ENCODE measurements around the gene PRKAR1B.

Gene PRKAR1B

DNA sequence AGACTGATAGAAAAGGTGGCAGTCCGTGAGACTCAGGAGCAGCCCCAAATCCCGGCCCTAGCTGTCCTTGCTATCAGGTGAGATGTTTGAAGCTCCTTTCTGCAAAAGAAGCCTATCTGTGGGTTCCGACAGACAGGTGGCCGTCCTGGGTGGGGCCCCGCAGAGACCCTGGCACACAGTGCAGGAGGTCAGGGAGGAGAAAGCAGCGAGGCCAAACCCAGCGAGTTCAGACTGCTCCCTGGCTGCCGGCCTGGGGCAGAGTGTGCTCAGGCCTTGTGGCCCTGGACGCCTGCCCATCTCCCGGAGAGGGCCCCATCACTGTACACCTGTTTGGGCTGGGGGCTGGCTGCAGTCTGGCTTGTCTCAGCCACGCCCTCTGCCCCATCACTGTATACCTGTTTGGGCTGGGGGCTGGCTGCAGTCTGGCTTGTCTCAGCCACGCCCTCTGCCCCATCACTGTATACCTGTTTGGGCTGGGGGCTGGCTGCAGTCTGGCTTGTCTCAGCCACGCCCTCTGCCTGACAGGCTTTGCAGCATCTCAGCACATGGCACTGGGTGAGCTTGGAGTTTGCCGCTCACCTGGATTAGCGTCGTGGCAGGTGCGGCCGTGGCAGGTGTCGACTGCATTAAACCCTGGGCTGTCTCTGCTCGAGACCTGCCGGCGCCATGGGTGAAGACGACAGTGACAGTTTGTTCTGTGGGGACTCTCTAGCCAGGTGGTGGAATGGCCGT lies 11.8 kb upstream of the PRKAR1B start (continued):
- TF ChIP-seq, protein P1, sequence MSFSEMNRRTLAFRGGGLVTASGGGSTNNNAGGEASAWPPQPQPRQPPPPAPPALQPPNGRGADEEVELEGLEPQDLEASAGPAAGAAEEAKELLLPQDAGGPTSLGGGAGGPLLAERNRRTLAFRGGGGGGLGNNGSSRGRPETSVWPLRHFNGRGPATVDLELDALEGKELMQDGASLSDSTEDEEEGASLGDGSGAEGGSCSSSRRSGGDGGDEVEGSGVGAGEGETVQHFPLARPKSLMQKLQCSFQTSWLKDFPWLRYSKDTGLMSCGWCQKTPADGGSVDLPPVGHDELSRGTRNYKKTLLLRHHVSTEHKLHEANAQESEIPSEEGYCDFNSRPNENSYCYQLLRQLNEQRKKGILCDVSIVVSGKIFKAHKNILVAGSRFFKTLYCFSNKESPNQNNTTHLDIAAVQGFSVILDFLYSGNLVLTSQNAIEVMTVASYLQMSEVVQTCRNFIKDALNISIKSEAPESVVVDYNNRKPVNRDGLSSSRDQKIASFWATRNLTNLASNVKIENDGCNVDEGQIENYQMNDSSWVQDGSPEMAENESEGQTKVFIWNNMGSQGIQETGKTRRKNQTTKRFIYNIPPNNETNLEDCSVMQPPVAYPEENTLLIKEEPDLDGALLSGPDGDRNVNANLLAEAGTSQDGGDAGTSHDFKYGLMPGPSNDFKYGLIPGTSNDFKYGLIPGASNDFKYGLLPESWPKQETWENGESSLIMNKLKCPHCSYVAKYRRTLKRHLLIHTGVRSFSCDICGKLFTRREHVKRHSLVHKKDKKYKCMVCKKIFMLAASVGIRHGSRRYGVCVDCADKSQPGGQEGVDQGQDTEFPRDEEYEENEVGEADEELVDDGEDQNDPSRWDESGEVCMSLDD (tag by site-specific recombination; IDR thresholded peaks at IDR 0.05), result no peak
- TF ChIP-seq ZNF777 (tag by site-specific recombination; IDR thresholded peaks at IDR 0.05; ENCODE audit: borderline replicate concordance), result no peak
- TF ChIP-seq GLIS1 (tag by site-specific recombination; IDR thresholded peaks at IDR 0.05), result no peak
- TF ChIP-seq, protein P2, sequence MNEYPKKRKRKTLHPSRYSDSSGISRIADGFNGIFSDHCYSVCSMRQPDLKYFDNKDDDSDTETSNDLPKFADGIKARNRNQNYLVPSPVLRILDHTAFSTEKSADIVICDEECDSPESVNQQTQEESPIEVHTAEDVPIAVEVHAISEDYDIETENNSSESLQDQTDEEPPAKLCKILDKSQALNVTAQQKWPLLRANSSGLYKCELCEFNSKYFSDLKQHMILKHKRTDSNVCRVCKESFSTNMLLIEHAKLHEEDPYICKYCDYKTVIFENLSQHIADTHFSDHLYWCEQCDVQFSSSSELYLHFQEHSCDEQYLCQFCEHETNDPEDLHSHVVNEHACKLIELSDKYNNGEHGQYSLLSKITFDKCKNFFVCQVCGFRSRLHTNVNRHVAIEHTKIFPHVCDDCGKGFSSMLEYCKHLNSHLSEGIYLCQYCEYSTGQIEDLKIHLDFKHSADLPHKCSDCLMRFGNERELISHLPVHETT (tag by site-specific recombination; IDR thresholded peaks at IDR 0.05), result no peak
- TF ChIP-seq, protein P3, sequence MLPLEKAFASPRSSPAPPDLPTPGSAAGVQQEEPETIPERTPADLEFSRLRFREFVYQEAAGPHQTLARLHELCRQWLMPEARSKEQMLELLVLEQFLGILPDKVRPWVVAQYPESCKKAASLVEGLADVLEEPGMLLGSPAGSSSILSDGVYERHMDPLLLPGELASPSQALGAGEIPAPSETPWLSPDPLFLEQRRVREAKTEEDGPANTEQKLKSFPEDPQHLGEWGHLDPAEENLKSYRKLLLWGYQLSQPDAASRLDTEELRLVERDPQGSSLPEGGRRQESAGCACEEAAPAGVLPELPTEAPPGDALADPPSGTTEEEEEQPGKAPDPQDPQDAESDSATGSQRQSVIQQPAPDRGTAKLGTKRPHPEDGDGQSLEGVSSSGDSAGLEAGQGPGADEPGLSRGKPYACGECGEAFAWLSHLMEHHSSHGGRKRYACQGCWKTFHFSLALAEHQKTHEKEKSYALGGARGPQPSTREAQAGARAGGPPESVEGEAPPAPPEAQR (tag by site-specific recombination; IDR thresholded peaks at IDR 0.05), result no peak

DNA sequence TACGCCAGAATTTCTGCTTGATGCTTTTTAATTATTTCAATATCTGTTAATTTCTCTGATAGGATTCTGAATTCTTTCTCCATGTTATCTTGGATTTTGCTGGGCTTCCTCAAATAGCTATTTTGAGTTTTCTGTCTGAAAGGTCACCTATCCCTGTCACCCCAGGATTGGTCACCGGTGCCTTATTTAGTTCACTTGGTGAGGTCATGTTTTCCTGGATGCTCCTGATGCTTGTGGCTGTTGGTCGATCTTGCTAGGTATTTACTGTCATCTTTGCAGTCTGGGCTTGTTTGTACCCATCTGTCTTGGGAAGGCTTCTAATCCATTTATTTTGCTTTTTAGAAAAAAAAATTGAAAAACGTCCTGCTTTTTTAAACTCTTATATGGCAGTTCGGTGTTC lies 11.2 kb upstream of the PRKAR1B start:
- H3K4me1 ChIP-seq (ENCODE audit: control insufficient read depth, insufficient read depth, low read length), result no peaks in the 10 kb centered on the region
- CTCF ChIA-PET, result interaction anchor here (0.7 kb wide), 1 partner anchor 44 kb away, joined by 3 read pairs; no protein-coding TSS in a partner anchor
- H3K9me3 ChIP-seq (ENCODE audit: control insufficient read depth, insufficient read depth, low read depth, low read length), result no peaks in the 10 kb centered on the region
- H3K4me3 ChIP-seq (ENCODE audit: low read depth, low read length), result no peak overlapping the region
- H3K36me3 ChIP-seq (ENCODE audit: control insufficient read depth in 2 of 2, insufficient read depth in 1 of 2, low read length in 2 of 2), result peaks cover 4 to 53% of the 10 kb centered on the region in 2 experiments; a peak in 2 of 3 replicates
- H3K27ac ChIP-seq (ENCODE audit: extremely low read depth, low read depth, low read length), result no peak overlapping the region
- POLR2A ChIA-PET, result no interaction called here
- TF ChIP-seq ZNF19 (tag by site-specific recombination; IDR thresholded peaks at IDR 0.05; ENCODE audit: low read depth), result no peak
- TF ChIP-seq, protein P4, sequence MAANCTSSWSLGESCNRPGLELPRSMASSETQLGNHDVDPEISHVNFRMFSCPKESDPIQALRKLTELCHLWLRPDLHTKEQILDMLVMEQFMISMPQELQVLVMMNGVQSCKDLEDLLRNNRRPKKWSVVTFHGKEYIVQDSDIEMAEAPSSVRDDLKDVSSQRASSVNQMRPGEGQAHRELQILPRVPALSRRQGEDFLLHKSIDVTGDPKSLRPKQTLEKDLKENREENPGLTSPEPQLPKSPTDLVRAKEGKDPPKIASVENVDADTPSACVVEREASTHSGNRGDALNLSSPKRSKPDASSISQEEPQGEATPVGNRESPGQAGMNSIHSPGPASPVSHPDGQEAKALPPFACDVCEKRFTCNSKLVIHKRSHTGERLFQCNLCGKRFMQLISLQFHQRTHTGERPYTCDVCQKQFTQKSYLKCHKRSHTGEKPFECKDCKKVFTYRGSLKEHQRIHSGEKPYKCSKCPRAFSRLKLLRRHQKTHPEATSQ (tag by site-specific recombination; IDR thresholded peaks at IDR 0.05), result no peak
- no peak for TF ChIP-seq ZEB2 (tag by site-specific recombination; IDR thresholded peaks at IDR 0.05)
- TF ChIP-seq, protein P5, sequence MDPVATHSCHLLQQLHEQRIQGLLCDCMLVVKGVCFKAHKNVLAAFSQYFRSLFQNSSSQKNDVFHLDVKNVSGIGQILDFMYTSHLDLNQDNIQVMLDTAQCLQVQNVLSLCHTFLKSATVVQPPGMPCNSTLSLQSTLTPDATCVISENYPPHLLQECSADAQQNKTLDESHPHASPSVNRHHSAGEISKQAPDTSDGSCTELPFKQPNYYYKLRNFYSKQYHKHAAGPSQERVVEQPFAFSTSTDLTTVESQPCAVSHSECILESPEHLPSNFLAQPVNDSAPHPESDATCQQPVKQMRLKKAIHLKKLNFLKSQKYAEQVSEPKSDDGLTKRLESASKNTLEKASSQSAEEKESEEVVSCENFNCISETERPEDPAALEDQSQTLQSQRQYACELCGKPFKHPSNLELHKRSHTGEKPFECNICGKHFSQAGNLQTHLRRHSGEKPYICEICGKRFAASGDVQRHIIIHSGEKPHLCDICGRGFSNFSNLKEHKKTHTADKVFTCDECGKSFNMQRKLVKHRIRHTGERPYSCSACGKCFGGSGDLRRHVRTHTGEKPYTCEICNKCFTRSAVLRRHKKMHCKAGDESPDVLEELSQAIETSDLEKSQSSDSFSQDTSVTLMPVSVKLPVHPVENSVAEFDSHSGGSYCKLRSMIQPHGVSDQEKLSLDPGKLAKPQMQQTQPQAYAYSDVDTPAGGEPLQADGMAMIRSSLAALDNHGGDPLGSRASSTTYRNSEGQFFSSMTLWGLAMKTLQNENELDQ (tag by site-specific recombination; IDR thresholded peaks at IDR 0.05; ENCODE audit: low read depth), result no peak
- TF ChIP-seq, protein P6, sequence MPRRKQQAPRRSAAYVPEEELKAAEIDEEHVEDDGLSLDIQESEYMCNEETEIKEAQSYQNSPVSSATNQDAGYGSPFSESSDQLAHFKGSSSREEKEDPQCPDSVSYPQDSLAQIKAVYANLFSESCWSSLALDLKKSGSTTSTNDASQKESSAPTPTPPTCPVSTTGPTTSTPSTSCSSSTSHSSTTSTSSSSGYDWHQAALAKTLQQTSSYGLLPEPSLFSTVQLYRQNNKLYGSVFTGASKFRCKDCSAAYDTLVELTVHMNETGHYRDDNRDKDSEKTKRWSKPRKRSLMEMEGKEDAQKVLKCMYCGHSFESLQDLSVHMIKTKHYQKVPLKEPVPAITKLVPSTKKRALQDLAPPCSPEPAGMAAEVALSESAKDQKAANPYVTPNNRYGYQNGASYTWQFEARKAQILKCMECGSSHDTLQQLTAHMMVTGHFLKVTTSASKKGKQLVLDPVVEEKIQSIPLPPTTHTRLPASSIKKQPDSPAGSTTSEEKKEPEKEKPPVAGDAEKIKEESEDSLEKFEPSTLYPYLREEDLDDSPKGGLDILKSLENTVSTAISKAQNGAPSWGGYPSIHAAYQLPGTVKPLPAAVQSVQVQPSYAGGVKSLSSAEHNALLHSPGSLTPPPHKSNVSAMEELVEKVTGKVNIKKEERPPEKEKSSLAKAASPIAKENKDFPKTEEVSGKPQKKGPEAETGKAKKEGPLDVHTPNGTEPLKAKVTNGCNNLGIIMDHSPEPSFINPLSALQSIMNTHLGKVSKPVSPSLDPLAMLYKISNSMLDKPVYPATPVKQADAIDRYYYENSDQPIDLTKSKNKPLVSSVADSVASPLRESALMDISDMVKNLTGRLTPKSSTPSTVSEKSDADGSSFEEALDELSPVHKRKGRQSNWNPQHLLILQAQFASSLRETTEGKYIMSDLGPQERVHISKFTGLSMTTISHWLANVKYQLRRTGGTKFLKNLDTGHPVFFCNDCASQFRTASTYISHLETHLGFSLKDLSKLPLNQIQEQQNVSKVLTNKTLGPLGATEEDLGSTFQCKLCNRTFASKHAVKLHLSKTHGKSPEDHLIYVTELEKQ (tag by site-specific recombination; IDR thresholded peaks at IDR 0.05; ENCODE audit: borderline replicate concordance), result no peak
- TF ChIP-seq, protein P7, sequence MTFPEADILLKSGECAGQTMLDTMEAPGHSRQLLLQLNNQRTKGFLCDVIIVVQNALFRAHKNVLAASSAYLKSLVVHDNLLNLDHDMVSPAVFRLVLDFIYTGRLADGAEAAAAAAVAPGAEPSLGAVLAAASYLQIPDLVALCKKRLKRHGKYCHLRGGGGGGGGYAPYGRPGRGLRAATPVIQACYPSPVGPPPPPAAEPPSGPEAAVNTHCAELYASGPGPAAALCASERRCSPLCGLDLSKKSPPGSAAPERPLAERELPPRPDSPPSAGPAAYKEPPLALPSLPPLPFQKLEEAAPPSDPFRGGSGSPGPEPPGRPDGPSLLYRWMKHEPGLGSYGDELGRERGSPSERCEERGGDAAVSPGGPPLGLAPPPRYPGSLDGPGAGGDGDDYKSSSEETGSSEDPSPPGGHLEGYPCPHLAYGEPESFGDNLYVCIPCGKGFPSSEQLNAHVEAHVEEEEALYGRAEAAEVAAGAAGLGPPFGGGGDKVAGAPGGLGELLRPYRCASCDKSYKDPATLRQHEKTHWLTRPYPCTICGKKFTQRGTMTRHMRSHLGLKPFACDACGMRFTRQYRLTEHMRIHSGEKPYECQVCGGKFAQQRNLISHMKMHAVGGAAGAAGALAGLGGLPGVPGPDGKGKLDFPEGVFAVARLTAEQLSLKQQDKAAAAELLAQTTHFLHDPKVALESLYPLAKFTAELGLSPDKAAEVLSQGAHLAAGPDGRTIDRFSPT (tag by site-specific recombination; IDR thresholded peaks at IDR 0.05), result no peak
- no peak for TF ChIP-seq ZNF544 (tag by site-specific recombination; IDR thresholded peaks at IDR 0.05)
- TF ChIP-seq BCL11A (tag by site-specific recombination; IDR thresholded peaks at IDR 0.05; ENCODE audit: low read depth), result no peak
- TF ChIP-seq, protein P8, sequence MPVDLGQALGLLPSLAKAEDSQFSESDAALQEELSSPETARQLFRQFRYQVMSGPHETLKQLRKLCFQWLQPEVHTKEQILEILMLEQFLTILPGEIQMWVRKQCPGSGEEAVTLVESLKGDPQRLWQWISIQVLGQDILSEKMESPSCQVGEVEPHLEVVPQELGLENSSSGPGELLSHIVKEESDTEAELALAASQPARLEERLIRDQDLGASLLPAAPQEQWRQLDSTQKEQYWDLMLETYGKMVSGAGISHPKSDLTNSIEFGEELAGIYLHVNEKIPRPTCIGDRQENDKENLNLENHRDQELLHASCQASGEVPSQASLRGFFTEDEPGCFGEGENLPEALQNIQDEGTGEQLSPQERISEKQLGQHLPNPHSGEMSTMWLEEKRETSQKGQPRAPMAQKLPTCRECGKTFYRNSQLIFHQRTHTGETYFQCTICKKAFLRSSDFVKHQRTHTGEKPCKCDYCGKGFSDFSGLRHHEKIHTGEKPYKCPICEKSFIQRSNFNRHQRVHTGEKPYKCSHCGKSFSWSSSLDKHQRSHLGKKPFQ (tag by site-specific recombination; IDR thresholded peaks at IDR 0.05), result no peak
- no peak for TF ChIP-seq ZNF777 (tag by site-specific recombination; IDR thresholded peaks at IDR 0.05; ENCODE audit: borderline replicate concordance)
- no peak for TF ChIP-seq IKZF3 (tag by site-specific recombination; IDR thresholded peaks at IDR 0.05)
- TF ChIP-seq ZNF423 (tag by site-specific recombination; IDR thresholded peaks at IDR 0.05), result no peak
